Occipital lobe (tissue), 2 donors: Measurements from ENCODE around the gene LAD1. TPM values are rescaled to one million over a fixed set of nuclear protein-coding genes. Genes with fewer than 3 reads are reported as not detected.

Experiments used
- DNase-seq: peaks from one replicate; lab custom pipeline; 2025; lab: John Stamatoyannopoulos, UW
- total RNA-seq: library from RNA; depleted of rRNA; stranded (reverse); fragments of >200 nt; gene quantifications from one replicate; pipeline ENCODE4 v1.2.3, GENCODE V29; 2014

The LAD1 gene
- total RNA-seq, 1 donor from 2014 or later = not detected

GRCh38 chr1:201350884-201351283 lies 48.2 kb downstream of the LAD1 start:
- DNase-seq = no peak

DNA sequence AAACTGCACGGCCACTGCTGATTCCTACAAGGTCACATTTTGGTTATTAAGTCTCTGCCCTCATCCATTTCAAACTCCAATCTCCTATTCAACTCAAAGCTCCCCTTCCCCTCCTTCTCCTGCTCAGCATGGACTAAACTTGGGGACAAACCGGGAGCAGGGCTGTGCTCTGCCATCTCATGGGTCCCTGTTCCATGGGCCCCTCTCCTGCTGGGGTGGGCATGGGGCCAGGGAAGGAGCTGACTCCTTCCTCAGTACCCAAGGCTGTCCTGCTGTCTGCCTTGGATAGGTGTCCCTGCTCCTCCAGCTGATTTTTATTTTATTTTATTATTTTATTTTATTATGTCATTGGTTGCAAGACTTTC lies 48.8 kb downstream of the LAD1 start:
- DNase-seq = no peak

DNA sequence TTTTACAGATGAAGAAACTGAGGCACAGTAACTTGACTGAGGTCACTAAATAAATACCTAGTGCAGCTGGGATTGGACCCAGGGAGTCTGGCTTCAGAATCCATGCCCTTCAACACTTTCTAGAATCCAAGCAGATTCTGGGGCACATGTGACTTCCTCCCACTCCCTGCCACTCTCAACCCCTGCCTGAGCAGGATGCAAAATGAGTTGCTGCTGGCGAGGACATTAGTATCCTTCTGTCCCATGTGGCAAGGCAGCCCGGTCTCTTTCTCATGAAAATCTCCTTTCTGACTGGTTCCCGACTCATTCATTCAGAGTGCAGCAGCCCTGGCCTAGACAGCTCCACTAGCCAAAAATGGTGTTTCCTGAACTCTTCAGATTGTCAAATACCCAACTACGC lies 50.0 kb downstream of the LAD1 start:
- DNase-seq = no peak

DNA sequence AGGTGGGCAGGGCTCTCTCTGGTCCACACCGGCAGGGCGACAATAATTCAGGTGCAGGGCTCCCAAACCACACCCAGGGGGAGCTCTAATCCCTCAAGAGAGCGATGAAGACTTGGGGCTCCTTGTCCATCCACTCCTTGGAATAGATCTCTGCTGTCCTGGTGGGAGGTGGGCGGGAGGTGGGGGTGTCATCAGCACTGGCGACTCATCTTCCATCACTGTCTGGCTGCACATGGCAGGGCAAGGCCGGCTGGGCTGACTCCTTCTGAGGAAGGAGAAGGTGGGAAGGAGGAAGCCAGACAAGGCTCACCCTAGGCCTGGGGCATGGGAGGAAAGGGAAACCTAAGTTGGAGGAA lies 50.9 kb downstream of the LAD1 start:
- DNase-seq = no peak

GRCh38 chr1:201347498-201348210 lies 51.5 kb downstream of the LAD1 start:
- no peak for DNase-seq

DNA sequence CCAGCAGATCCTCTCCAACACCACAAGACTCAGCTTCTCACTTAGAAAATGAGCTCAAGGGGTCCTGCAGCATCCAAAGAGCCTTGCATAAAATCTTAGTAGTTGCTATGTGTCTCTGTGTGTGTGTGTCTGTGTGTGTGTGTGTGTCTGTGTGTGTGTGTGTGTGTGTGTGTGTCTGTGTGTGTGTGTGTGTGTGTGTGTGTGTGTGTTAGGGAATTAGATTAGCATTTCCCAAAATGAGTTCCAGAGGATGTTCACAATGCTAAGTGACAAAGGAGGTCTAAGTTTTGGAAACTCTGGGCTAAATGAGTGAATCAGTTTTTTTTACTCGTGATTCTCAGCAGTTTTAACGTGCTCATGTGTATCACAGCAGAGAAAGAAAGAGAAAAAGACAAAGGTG lies 52.1 kb downstream of the LAD1 start:
- DNase-seq = no peak

DNA sequence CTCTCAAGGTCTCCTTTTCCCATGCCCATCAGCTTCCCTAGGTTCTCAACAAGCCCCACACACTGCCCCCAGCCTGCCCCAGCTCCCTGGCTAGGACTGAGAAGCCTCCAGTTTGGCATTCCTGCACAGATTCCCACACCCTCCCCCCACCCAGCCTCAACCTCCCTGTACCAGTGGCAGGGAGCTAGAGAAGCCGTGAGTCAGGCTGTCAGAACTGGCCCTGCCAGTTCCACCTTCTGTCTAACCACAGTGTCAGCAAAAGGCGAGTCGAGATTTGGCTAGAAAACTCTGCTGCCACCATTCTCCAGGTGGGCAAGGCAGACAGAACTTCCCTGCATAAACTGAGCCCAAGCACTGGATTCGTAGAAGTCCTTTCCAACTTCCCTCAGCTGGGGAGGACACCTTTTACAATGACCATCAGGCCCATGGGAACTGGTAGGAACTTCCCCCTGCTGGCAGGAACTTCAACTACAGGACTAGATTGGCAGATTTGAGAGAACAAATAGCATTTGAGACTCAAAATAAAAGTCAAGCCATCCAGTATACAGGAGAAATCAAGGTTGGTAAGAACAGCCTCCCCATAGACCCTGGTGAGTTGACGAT lies 52.7 kb downstream of the LAD1 start:
- DNase-seq = no peak

GRCh38 chr1:201345081-201345355 lies 54.1 kb downstream of the LAD1 start:
- DNase-seq = no peak

DNA sequence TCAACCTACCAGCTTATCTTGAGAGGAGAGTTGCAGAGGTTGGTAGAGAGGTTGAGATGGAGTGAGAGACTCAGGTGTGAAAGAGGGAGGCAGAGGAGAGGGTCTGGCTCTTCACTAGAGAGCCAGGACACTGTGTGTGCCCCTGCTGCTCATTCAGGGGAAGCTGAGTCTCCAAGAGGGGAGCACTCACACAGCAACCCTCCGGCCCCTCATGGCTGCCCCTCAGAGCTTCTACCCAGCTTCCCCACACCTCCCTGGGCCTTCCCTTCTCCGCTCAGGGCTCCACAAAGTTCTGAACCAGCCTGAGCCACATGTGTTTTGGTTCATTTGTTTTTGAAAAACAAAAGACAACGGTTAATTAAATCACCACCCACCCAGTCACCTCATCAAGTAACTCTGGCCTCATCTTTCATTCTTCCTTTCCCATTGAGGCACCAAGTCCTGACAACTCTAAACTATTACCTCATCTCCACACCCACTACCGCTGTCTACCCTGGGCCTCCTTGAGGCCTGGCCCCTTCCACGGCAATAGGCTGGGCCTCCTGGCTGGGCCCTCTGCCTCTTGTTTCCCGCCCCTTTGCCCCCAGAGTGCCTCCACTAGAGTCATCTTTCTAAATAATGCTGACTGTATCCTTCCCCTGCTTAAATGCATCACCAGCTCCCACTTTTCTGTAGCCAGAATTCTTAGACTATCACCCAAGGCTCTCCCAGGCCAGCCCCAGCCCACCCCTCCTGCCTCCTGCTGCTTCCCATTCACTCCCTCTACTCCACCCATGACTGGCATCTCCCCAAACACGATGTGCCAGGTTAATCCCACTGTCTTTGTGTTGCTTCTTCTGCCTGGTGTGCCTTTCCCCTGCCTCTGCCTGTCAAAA lies 54.7 kb downstream of the LAD1 start:
- no peak for DNase-seq

GRCh38 chr1:201341377-201341776 lies 57.7 kb downstream of the LAD1 start:
- no peak for DNase-seq

- no peak for DNase-seq
Observed at GRCh38 chr1:201336711-201337450, 62.2 kb downstream of the LAD1 start.

- no peak for DNase-seq
Observed at GRCh38 chr1:201335901-201336300, 63.2 kb downstream of the LAD1 start.

GRCh38 chr1:201335174-201335870 lies 63.8 kb downstream of the LAD1 start:
- DNase-seq = no peak

DNA sequence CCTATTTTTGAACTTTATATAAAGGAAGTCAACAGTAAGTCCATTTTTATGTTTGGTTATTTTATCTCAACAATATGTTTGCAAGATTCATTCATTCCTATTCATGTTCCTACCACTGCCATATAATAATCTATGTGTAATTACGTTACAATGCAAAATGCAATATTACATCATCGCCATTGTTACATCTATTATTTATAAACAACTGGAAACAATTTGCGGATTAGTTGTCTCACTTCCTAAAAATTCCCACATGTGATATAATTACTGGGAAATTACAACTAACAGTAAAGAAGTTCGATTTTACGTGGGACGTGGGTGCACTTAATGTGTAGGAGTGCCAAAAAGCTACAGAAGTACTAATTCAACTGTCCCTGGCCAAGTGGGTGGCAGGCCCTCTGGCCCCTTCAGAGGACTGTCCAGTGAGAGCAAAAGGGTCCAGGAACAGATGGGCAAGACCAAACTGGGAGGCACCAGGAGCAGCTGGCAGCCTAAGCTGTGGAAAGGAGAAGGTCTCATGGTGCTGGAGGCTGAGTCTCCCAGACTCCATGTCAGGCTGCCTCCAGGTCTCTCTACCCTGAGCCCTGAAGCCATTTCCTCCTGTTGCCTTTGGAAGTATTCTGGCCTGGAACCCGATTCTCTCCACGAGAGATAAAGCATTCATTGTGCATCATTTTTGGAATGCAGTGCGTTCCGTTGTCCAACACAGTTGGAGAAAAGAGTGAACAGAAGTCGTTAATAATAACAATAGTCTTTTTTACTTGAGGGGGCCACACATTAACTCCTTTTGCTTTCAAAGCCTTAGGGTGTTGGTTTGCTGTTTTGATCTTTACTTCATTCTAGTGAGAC lies 64.6 kb downstream of the LAD1 start:
- DNase-seq = no peak

DNA sequence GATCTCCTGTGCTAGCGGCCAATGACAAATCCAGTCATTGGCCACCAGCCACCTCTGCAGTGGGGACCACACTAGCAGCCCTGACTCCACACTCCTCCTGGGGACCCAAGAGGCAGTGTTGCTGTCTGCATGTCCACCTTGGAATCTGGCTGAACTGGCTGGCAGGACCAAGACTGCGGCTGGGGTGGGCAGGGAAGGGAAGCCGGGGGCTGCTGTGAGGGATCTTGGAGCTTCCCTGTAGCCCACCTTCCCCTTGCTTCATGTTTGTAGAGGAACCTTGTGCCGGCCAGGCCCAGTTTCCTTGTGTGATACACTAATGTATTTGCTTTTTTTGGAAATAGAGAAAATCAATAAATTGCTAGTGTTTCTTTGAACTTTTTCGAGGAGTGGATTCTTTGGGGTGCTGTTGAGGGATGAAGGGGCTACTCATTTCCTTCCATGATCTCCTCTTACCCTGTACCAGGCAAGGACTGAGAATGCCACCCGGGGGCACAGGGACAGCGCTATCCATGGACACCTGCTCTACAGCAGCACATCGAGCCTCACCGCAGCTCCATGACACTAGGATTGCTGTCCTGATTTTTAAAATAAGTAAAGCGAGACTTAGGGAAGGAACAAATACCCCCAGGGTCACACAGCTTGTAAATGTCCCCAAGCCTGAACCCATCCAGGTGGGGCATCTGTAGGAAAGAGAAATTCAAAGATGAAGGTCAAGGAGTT lies 66.3 kb downstream of the LAD1 start:
- no peak for DNase-seq

GRCh38 chr1:201332021-201332420 lies 67.1 kb downstream of the LAD1 start:
- no peak for DNase-seq

GRCh38 chr1:201331166-201331565 lies 68.0 kb downstream of the LAD1 start:
- no peak for DNase-seq
